ENCODE results near the gene LCK.

DNA sequence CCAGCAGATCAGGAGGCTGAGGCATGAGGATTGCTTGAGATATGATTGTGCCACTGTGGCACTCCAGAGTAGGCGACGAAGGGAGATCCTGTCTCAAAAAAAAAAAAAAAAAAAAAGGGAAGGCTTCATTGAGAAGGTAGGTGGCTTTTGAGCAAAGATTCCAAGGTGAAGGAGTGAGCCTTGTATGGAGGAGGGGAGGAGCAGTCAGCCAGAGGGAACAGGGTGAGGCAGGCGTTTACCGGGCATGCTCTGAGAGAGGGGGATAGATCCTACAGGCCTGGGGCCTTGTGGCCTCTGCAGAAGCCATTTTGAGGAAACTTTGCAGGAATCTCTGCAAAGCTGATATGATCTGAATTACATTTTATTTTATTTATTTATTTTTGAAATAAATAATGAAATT lies 35.7 kb downstream of the LCK start:
- TF ChIP-seq, protein P1, sequence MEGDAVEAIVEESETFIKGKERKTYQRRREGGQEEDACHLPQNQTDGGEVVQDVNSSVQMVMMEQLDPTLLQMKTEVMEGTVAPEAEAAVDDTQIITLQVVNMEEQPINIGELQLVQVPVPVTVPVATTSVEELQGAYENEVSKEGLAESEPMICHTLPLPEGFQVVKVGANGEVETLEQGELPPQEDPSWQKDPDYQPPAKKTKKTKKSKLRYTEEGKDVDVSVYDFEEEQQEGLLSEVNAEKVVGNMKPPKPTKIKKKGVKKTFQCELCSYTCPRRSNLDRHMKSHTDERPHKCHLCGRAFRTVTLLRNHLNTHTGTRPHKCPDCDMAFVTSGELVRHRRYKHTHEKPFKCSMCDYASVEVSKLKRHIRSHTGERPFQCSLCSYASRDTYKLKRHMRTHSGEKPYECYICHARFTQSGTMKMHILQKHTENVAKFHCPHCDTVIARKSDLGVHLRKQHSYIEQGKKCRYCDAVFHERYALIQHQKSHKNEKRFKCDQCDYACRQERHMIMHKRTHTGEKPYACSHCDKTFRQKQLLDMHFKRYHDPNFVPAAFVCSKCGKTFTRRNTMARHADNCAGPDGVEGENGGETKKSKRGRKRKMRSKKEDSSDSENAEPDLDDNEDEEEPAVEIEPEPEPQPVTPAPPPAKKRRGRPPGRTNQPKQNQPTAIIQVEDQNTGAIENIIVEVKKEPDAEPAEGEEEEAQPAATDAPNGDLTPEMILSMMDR (IDR thresholded peaks at IDR 0.05; ENCODE audit: control extremely low read depth in 1 of 3, insufficient read depth in 1 of 3, low read depth in 1 of 3, low read length in 3 of 3): no peak
- no peak for TF ChIP-seq POLR2AphosphoS5 (IDR thresholded peaks at IDR 0.05; ENCODE audit: low read depth, low read length)
- no peak for TF ChIP-seq EP300 (IDR thresholded peaks at IDR 0.05; ENCODE audit: borderline replicate concordance in 1 of 2, low read depth in 2 of 2, low read length in 2 of 2)
- TF ChIP-seq RFX5 (IDR thresholded peaks at IDR 0.05; ENCODE audit: borderline replicate concordance, low read depth, low read length): no peak
- no peak for TF ChIP-seq TAF1 (IDR thresholded peaks at IDR 0.05; ENCODE audit: low read depth, low read length)
- no peak for TF ChIP-seq CREB1 (IDR thresholded peaks at IDR 0.05)
- no peak for TF ChIP-seq NRF1 (IDR thresholded peaks at IDR 0.05; ENCODE audit: low read depth, low read length)
